H1 (cell line): Measurements from ENCODE around the gene ZNF624. TPM values are rescaled to one million over a fixed set of nuclear protein-coding genes. Genes with fewer than 3 reads are reported as not detected.

Experiments used
- CTCF ChIA-PET: fragments of 300-600 bp; sonication (Branson Sonifier 250); formaldehyde crosslinking; loops from one replicate; lab custom pipeline; 2021; ENCODE audit not compliant: partially characterized antibody; lab: Charles Lee
- POLR2A ChIA-PET: fragments of 300-600 bp; sonication (Branson Sonifier 250); formaldehyde crosslinking; loops from one replicate; lab custom pipeline; 2021; ENCODE audit warnings: inconsistent platforms; ENCODE audit not compliant: partially characterized antibody; lab: Charles Lee
- DNase-seq, 2 experiments: peaks; one replicate each; pipeline versions ENCODE4 v3.0.0 to v3.0.0-alpha.2; 2010 to 2022; ENCODE audit warnings: low spot score in 2 of 2, low read depth in 1 of 2, mixed read lengths in 1 of 2
- FAIRE-seq: peaks from 2 replicates; lab custom pipeline; 2011; peaks lifted over from hg19 to GRCh38; lab: Jason Lieb, UNC
- H2AFZ ChIP-seq: 2 replicates; pipeline ENCODE4 v1.8.1; 2012; ENCODE audit warnings: low read length, inconsistent platforms
- H2AK5ac ChIP-seq: 2 replicates; pipeline ENCODE4 v1.6.1; 2013; ENCODE audit warnings: low read depth, low read length
- H2BK120ac ChIP-seq: replicated peaks from 2 replicates; pipeline ENCODE3; 2013; ENCODE audit warnings: low read depth, low read length, inconsistent platforms
- H2BK12ac ChIP-seq: 2 replicates; pipeline ENCODE4 v1.6.1; 2013; ENCODE audit warnings: low read depth, low read length
- H2BK15ac ChIP-seq: 2 replicates; pipeline ENCODE4 v1.6.1; 2013; ENCODE audit warnings: low read length
- H2BK20ac ChIP-seq: 2 replicates; pipeline ENCODE4 v1.6.1; 2013; ENCODE audit warnings: low read length
- H2BK5ac ChIP-seq: 2 replicates; pipeline ENCODE4 v1.6.1; 2013; ENCODE audit warnings: low read depth, low read length
- H3K14ac ChIP-seq: 2 replicates; pipeline ENCODE4 v1.6.1; 2013; ENCODE audit warnings: inconsistent platforms; ENCODE audit not compliant: insufficient read length
- H3K18ac ChIP-seq: 2 replicates; pipeline ENCODE4 v1.6.1; 2013; ENCODE audit warnings: low read length; ENCODE audit errors: extremely low read depth
- H3K23ac ChIP-seq: 2 replicates; pipeline ENCODE4 v1.6.1; 2013; ENCODE audit warnings: inconsistent platforms; ENCODE audit not compliant: insufficient read length
- H3K23me2 ChIP-seq: 2 replicates; pipeline ENCODE4 v1.6.1; 2013; ENCODE audit warnings: low read depth, low read length
- H3K27ac ChIP-seq: 2 replicates; pipeline ENCODE4 v1.6.1; 2011; ENCODE audit warnings: low read depth, low read length, inconsistent platforms
- H3K27me3 ChIP-seq, 4 experiments: replicated peaks in 1 of 4; 1 replicate in 1 of 4; 2 replicates in 3 of 4; pipeline versions ENCODE4 v1.6.1 to v1.8.1; 2011 to 2013; ENCODE audit warnings: low read length in 3 of 4, mild to moderate bottlenecking in 3 of 4, inconsistent platforms in 2 of 4, mixed read lengths in 2 of 4, moderate library complexity in 1 of 4; ENCODE audit not compliant: control insufficient read depth in 3 of 4, insufficient read depth in 3 of 4; ENCODE audit errors: extremely low read depth in 1 of 4
- H3K36me3 ChIP-seq, 4 experiments: 2 replicates each; pipeline versions ENCODE4 v1.6.1 to v1.8.1; 2011 to 2013; ENCODE audit warnings: mild to moderate bottlenecking in 4 of 4, low read length in 3 of 4, moderate library complexity in 2 of 4, control low read depth in 1 of 4, inconsistent platforms in 1 of 4; ENCODE audit not compliant: insufficient read depth in 4 of 4, control insufficient read depth in 2 of 4
- H3K4ac ChIP-seq: replicated peaks from 2 replicates; pipeline ENCODE3; 2013; ENCODE audit warnings: low read length, low read depth, mixed read lengths, inconsistent platforms; ENCODE audit not compliant: insufficient read length
- H3K4me1 ChIP-seq, 4 experiments: replicated peaks in 1 of 4; 1 replicate in 1 of 4; 2 replicates in 3 of 4; pipeline versions ENCODE4 v1.6.1 to v1.8.1; 2011 to 2013; ENCODE audit warnings: low read length in 3 of 4, inconsistent platforms in 2 of 4, mixed read lengths in 1 of 4; ENCODE audit not compliant: insufficient read depth in 4 of 4, control insufficient read depth in 3 of 4
- H3K4me2 ChIP-seq, 2 experiments: 2 replicates each; pipeline versions ENCODE4 v1.6.1 to v1.8.1; 2011 to 2013; ENCODE audit warnings: low read depth in 2 of 2, low read length in 2 of 2, control low read depth in 1 of 2, inconsistent platforms in 1 of 2, mild to moderate bottlenecking in 1 of 2; ENCODE audit not compliant: insufficient read depth in 1 of 2
- H3K4me3 ChIP-seq, 4 experiments: fragments of 200-600, 300-600 bp in 1 of 4; sonication (generic), shearing (Covaris generic), sonication (Bioruptor Twin) in 1 of 4; 2 replicates each; pipeline versions ENCODE4 v1.5.1 to v1.8.1; 2011 to 2016; ENCODE audit warnings: low read length in 4 of 4, low read depth in 3 of 4, control low read depth in 2 of 4, inconsistent platforms in 2 of 4, mild to moderate bottlenecking in 2 of 4, mixed read lengths in 1 of 4, moderate library complexity in 1 of 4; ENCODE audit not compliant: insufficient read depth in 2 of 4; ENCODE audit errors: extremely low read depth in 1 of 4
- H3K56ac ChIP-seq: replicated peaks from 2 replicates; pipeline ENCODE3; 2013; ENCODE audit warnings: low read depth, mild to moderate bottlenecking, mixed read lengths, low read length, inconsistent platforms; ENCODE audit not compliant: insufficient read length
- H3K79me1 ChIP-seq: 2 replicates; pipeline ENCODE4 v1.6.1; 2013; ENCODE audit warnings: low read depth, low read length, control low read depth
- H3K79me2 ChIP-seq, 2 experiments: 2 replicates each; pipeline versions ENCODE4 v1.6.1 to v1.8.1; 2012 to 2013; ENCODE audit warnings: low read length in 2 of 2, mild to moderate bottlenecking in 2 of 2, inconsistent platforms in 1 of 2; ENCODE audit not compliant: insufficient read depth in 2 of 2, control insufficient read depth in 1 of 2
- H3K9ac ChIP-seq, 4 experiments: replicated peaks in 1 of 4; 1 replicate in 1 of 4; 2 replicates in 3 of 4; pipeline versions ENCODE4 v1.6.1 to v1.8.1; 2011 to 2013; ENCODE audit warnings: low read depth in 3 of 4, low read length in 3 of 4, control low read depth in 2 of 4, mild to moderate bottlenecking in 2 of 4, moderate library complexity in 2 of 4, inconsistent platforms in 1 of 4; ENCODE audit errors: extremely low read depth in 1 of 4
- H3K9me3 ChIP-seq, 2 experiments: 2 replicates each; pipeline versions ENCODE4 v1.6.1 to v1.8.1; 2012 to 2013; ENCODE audit warnings: mild to moderate bottlenecking in 2 of 2, moderate library complexity in 2 of 2, control low read depth in 1 of 2, inconsistent platforms in 1 of 2, low read depth in 1 of 2, low read length in 1 of 2, mixed read lengths in 1 of 2; ENCODE audit not compliant: insufficient read depth in 2 of 2
- H4K20me1 ChIP-seq, 2 experiments: replicated peaks in 1 of 2; 2 replicates each; pipeline versions ENCODE3 to v1.8.1; 2011 to 2013; ENCODE audit warnings: inconsistent platforms in 2 of 2, low read length in 2 of 2, mild to moderate bottlenecking in 1 of 2; ENCODE audit not compliant: insufficient read depth in 2 of 2, control insufficient read depth in 1 of 2
- H4K5ac ChIP-seq: 2 replicates; pipeline ENCODE4 v1.6.1; 2013; ENCODE audit warnings: low read length, low read depth, mixed read lengths, inconsistent platforms; ENCODE audit not compliant: insufficient read length
- H4K8ac ChIP-seq: 2 replicates; pipeline ENCODE4 v1.8.0; 2013; ENCODE audit warnings: mild to moderate bottlenecking, moderate library complexity, low read length, inconsistent platforms; ENCODE audit not compliant: insufficient read depth; ENCODE audit errors: extremely low read depth
- H4K91ac ChIP-seq: replicated peaks from 2 replicates; pipeline ENCODE3; 2013; ENCODE audit warnings: low read length, mixed read lengths, inconsistent platforms; ENCODE audit not compliant: insufficient read length
- EZH2 ChIP-seq: fragments of 200-600 bp; sonication (generic); IDR thresholded peaks from 2 replicates; pipeline ENCODE4 v1.7.1; 2012; ENCODE audit warnings: low read depth, mild to moderate bottlenecking, moderate library complexity, low read length, inconsistent platforms; ENCODE audit not compliant: severe bottlenecking
- JUND ChIP-seq: IDR thresholded peaks from 2 replicates; pipeline ENCODE4 v1.6.1; 2011; ENCODE audit warnings: mild to moderate bottlenecking, improper control_type of control experiment, low read length
- KDM1A ChIP-seq: fragments of 200-600, 300-600 bp; sonication (generic); IDR thresholded peaks from 2 replicates; pipeline ENCODE4 v1.7.1; 2016; ENCODE audit warnings: mild to moderate bottlenecking, low read length, borderline replicate concordance
- RNF2 ChIP-seq: fragments of 200-900, 300-1000 bp; sonication (generic); IDR thresholded peaks from 2 replicates; pipeline ENCODE4 v1.7.1; 2016; ENCODE audit warnings: borderline replicate concordance, low read depth, mild to moderate bottlenecking, antibody characterized with exemption, low read length; ENCODE audit not compliant: poor library complexity, severe bottlenecking; ENCODE audit errors: missing control alignments
- SAP30 ChIP-seq: fragments of 300-600 bp; sonication (generic); IDR thresholded peaks from 2 replicates; pipeline ENCODE4 v1.7.1; 2012; ENCODE audit warnings: low read length, moderate library complexity, mild to moderate bottlenecking, inconsistent platforms; ENCODE audit not compliant: insufficient read depth, insufficient replicate concordance
- SIRT6 ChIP-seq: IDR thresholded peaks from one replicate; pipeline ENCODE4 v1.7.1; 2012; ENCODE audit warnings: low read length, inconsistent platforms
- SRF ChIP-seq: IDR thresholded peaks from 2 replicates; pipeline ENCODE4 v1.6.1; 2011; ENCODE audit warnings: mild to moderate bottlenecking, low read depth, low read length, moderate library complexity
- WGBS, 2 experiments: shearing (Covaris generic) in 1 of 2; methylation state at CpG; one replicate each; pipeline versions ENCODE4 v1.1.6 to v1.1.7; 2013 to 2015; ENCODE audit warnings: low lambda C conversion rate in 2 of 2, mixed read lengths in 2 of 2, inconsistent platforms in 1 of 2, low coverage in 1 of 2, missing lambda C conversion rate in 1 of 2; ENCODE audit not compliant: insufficient replicate concordance in 2 of 2, insufficient coverage in 1 of 2, insufficient read length in 1 of 2; ENCODE audit errors: extremely low coverage in 1 of 2, missing lambda C conversion rate in 1 of 2; 5-methylcytosine and 5-hydroxymethylcytosine counted together
- polyA plus RNA-seq, 7 experiments: library from polyadenylated mRNA; depleted of rRNA in 3 of 7; stranded (reverse) in 5 of 7; unstranded in 2 of 7; fragments of >200 nt in 5 of 7; fragments of 200-250 nt in 2 of 7; gene quantifications; 1 replicate in 5 of 7; 2 replicates in 1 of 7; 4 replicates in 1 of 7; pipeline versions ENCODE4 v1.2.1 to v1.2.3, GENCODE V29; 2011 to 2013; ENCODE audit warnings: missing spikeins in 2 of 7, mixed read lengths in 2 of 7
- total RNA-seq: library from RNA; stranded (reverse); fragmentation: NEBNext Ultra II Directional; extraction: Animal tissue kit (Norgen Biotek cat#: 25700); gene quantifications from 2 replicates; pipeline ENCODE4 v1.2.1, GENCODE V29; 2021
- TF ChIP-seq, protein P1 (sequence below): IDR thresholded peaks from 2 replicates; pipeline ENCODE4 v1.6.1; 2012; ENCODE audit warnings: inconsistent platforms
- TF ChIP-seq, protein P2 (sequence below): IDR thresholded peaks from 2 replicates; pipeline ENCODE4 v1.6.1; 2012; ENCODE audit warnings: low read length, inconsistent platforms

Gene ZNF624
- total and polyA plus RNA-seq, 2 of the 8 experiments (the other 6 are each of a cell fraction or from before 2014, with no cell fraction given) = 0.39 to 2.5 TPM

DNA sequence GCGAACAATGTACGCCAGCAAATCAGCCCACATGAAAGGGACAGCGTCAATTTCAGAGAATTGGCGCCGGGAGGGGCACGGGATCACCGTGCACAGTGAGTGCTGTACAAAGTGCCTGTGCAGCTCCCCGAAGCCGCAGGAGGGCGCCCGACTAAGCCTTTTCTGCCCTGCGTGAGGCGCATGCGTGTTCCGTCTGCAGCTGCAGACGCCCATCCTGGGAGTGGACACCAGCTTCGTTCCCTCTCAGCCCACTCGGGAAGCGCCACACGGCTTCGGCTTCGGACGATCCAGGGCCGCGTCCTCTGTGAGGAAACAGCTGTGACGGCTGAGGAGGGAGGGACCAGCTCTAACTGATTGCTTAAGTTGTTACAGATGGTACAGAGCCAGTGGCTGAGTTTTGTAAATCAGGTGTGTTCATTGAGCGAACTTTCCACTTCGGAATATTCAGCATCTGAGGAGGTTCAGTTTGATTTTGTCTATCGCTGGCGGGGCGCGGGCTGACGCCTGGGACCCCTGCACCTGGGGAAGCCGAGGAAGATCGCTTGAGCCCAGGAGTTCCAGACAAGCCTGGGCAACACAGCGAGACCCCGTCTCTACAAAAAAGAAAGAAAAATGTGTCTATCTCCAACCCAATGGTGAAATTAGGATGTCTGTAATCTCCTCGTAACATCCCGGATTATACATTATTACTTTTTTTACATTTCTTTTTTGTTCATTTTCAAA, 69.2 kb downstream of the ZNF624 start:
- Histone ChIP-seq H2AK5ac (no peak overlapping the region), H3K23ac (no peak overlapping the region), H3K27me3 (peaks cover 2 to 15% (median 10%) of the 10 kb centered on the region in 4 experiments), H3K9me3 (no peaks in the 10 kb centered on the region; a peak in 1 of 4 replicates), H2BK5ac (no peak overlapping the region), H3K23me2 (no peaks in the 10 kb centered on the region; the same call in 1 of the 2 replicates), H3K9ac (no peak overlapping the region), H2AFZ (peak overlapping the region; percentile 100), H2BK12ac (no peak overlapping the region), H3K56ac (no peak overlapping the region), H3K4me1 (no peaks in the 10 kb centered on the region), H3K27ac (no peak overlapping the region), H2BK120ac (no peak overlapping the region), H4K20me1 (no peaks in the 10 kb centered on the region), H2BK20ac (no peak overlapping the region), H3K36me3 (no peaks in the 10 kb centered on the region), H3K4me2 (peak overlapping the region; percentile 55 to 76), H3K79me1 (no peaks in the 10 kb centered on the region), H4K91ac (peak overlapping the region; percentile 8), H3K4ac (peak overlapping the region; percentile 30), H3K18ac (no peak overlapping the region; the same call in 1 of the 2 replicates), H3K79me2 (no peaks in the 10 kb centered on the region), H2BK15ac (no peak overlapping the region), H3K14ac (no peak overlapping the region), H4K8ac (peak overlapping the region; percentile 88), H4K5ac (peak overlapping the region; percentile 87), H3K4me3 (peak overlapping the region; percentile 21 to 58 (median 45); a peak in 6 of 8 replicates)
- FAIRE-seq = peak; percentile 71
- DNase-seq = peak; percentile 60 to 96
- 23% methylated on average over 39 of the region's 39 CpGs; no CpG with 5 or more reads in 1 of the 2 experiments for WGBS, 2 experiments
- ChIA-PET CTCF (interaction anchor here (0.6 to 2.2 kb wide), 15 partner anchors 9 to 1626 kb away, joined by 3 to 10 read pairs (median 3); partner anchors contain the start of genes CCDC144A and ZNF287), POLR2A (interaction anchor here (1.1 kb wide), 1 partner anchor 93 kb away, joined by 3 read pairs; the partner anchor contains the start of gene LRRC75A)
- TF ChIP-seq KDM1A (peak; percentile 86; the same call in 1 of the 2 replicates), SAP30 (no peak), JUND (no peak), SRF (no peak), RNF2 (no peak), EZH2 (no peak), SIRT6 (no peak)
- TF ChIP-seq, protein P1, sequence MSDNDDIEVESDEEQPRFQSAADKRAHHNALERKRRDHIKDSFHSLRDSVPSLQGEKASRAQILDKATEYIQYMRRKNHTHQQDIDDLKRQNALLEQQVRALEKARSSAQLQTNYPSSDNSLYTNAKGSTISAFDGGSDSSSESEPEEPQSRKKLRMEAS = peak; percentile 61; the same call in 1 of the 2 replicates
- TF ChIP-seq, protein P2, sequence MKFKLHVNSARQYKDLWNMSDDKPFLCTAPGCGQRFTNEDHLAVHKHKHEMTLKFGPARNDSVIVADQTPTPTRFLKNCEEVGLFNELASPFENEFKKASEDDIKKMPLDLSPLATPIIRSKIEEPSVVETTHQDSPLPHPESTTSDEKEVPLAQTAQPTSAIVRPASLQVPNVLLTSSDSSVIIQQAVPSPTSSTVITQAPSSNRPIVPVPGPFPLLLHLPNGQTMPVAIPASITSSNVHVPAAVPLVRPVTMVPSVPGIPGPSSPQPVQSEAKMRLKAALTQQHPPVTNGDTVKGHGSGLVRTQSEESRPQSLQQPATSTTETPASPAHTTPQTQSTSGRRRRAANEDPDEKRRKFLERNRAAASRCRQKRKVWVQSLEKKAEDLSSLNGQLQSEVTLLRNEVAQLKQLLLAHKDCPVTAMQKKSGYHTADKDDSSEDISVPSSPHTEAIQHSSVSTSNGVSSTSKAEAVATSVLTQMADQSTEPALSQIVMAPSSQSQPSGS = no peak
